ENCODE results near the gene PPHLN1. TPM values are rescaled to one million over a fixed set of nuclear protein-coding genes. Genes with fewer than 3 reads are reported as not detected.

Gene PPHLN1
- total and polyA plus RNA-seq, 7 experiments from 2014 or later: 89.1 to 182 (median 90.9) TPM

DNA sequence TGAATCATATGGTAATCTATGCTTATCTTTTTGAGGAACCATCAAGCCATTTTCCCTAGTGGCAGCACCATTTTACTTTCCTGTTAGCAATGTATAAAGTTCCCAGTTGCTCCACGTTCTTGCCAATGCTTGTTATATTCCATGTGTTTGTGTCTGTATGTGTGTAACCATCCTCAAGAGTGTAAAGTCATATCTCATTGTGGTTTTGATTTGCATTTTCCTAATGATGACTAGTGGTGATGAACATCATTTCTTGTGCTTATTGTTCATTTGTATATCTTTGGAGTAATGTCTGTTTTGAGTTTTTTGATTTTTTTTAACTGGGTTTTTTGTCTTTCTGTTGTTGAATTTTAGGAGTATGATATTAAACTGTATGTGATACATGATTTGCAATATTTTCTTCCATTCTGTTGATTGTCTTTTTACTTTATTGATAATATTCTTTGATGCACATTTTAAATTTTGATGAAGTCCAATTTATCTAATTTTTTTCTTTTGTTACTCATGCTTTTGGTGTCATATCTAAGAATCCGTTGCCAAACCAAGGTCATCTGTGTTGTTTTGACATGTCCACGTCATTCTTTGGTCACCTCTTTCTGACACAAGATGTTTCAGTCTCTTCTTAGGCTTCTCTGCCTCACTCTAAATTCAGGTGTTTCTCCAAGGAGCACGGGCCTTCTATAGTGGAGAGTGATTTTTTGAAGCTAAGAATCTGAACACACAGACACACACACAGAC, 36.1 kb downstream of the PPHLN1 start:
- ChIA-PET POLR2A (no interaction called here), CTCF (no interaction called here)
- no peaks in the 10 kb centered on the region for H3K9me3 ChIP-seq (ENCODE audit: control insufficient read depth in 2 of 3, low read length in 3 of 3)
- Mint-ChIP-seq H3K4me3 (no peak overlapping the region), H3K9me3 (no peaks in the 10 kb centered on the region), H3K4me1 (peaks cover 16 to 67% (median 43%) of the 10 kb centered on the region in 7 donors), H3K36me3 (peaks cover 5 to 27% (median 20%) of the 10 kb centered on the region in 5 donors), H3K27me3 (no peaks in the 10 kb centered on the region), H3K27ac (peak overlapping the region in 1 of 9 donors; percentile 65)
- ATAC-seq (no peak), DNase-seq (no peak)
- intact Hi-C loops (cut with micrococcal nuclease): no loop called here
- no peaks in the 10 kb centered on the region for H3K27me3 ChIP-seq (ENCODE audit: control insufficient read depth in 2 of 2, insufficient read depth in 2 of 2, low read length in 2 of 2)
- no peak overlapping the region for H3K4me3 ChIP-seq (ENCODE audit: low read length)
- H3K4me1 ChIP-seq (ENCODE audit: control insufficient read depth in 2 of 2, insufficient read depth in 2 of 2, low read length in 2 of 2): no peaks in the 10 kb centered on the region
- peaks cover 0 to 3% (median 0%) of the 10 kb centered on the region in 3 experiments for H3K36me3 ChIP-seq (ENCODE audit: control insufficient read depth in 2 of 3, insufficient read depth in 3 of 3, low read length in 3 of 3)
- H3K27ac ChIP-seq (ENCODE audit: low read depth, low read length): no peak overlapping the region

DNA sequence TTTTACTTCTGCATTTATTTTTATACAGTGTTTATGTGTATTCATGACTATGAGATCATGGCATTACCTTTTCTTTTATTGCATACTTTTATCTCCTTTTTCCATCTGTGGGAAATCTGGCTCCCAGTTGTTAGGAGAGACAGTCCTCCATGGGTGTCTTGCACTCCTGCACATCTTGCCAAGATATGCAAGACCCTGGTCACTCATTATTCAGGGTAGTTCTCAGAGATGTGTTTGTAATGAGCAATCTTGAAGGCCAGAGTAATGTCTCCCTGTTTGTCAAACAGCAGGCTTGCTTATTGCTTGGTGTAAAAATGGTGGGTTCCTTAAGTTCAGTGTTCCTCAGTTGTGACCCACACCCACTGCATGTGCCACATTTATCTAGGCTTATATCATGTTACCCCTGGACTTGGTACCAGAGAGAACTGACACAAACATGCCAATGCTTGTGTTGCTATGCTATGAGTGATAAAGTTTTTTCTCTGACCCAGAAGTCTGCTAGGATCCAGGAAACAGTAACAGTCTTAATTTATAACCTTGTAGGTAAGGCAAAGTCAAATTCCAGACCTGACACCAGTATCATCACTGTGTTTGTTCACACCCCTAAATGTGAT, 36.8 kb downstream of the PPHLN1 start:
- H3K36me3 ChIP-seq (ENCODE audit: control insufficient read depth in 2 of 3, insufficient read depth in 3 of 3, low read length in 3 of 3): no peaks in the 10 kb centered on the region
- H3K4me3 Mint-ChIP-seq: no peak overlapping the region
- H3K27me3 Mint-ChIP-seq: no peaks in the 10 kb centered on the region
- peaks cover 16 to 63% (median 45%) of the 10 kb centered on the region in 7 donors for H3K4me1 Mint-ChIP-seq
- H3K27ac ChIP-seq (ENCODE audit: low read depth, low read length): no peak overlapping the region
- no peaks in the 10 kb centered on the region for H3K9me3 Mint-ChIP-seq
- ChIA-PET POLR2A (no interaction called here), CTCF (no interaction called here)
- no peak overlapping the region for H3K4me3 ChIP-seq (ENCODE audit: low read length)
- peaks cover 5 to 24% (median 17%) of the 10 kb centered on the region in 5 donors for H3K36me3 Mint-ChIP-seq
- no peaks in the 10 kb centered on the region for H3K27me3 ChIP-seq (ENCODE audit: control insufficient read depth in 2 of 2, insufficient read depth in 2 of 2, low read length in 2 of 2)
- no peaks in the 10 kb centered on the region for H3K9me3 ChIP-seq (ENCODE audit: control insufficient read depth in 2 of 3, low read length in 3 of 3)
- intact Hi-C loops (cut with micrococcal nuclease): no loop called here
- peak overlapping the region in 4 of 9 donors; percentile 59 to 75 (median 67) for H3K27ac Mint-ChIP-seq
- no peaks in the 10 kb centered on the region for H3K4me1 ChIP-seq (ENCODE audit: control insufficient read depth in 2 of 2, insufficient read depth in 2 of 2, low read length in 2 of 2)
- DNase-seq (no peak), ATAC-seq (no peak)

DNA sequence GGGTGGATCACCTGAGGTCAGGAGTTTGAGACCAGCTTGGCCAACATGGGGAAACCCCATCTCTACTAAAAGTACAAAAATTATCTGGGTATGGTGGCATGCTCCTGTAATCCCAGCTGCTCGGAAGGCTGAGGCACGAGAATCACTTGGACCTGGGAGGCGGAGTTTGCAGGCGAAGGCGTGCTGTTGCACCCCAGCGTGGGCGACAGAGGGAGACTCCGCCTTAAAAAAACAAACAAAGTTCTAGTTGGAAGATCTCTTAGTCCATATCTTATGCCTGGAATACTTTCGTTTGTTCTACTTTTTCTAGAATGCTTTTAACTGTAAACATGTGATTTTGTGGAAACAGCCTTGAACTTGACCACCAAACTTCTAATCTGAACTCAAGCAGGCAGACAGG, 38.7 kb downstream of the PPHLN1 start:
- H3K36me3 ChIP-seq (ENCODE audit: control insufficient read depth in 2 of 3, insufficient read depth in 3 of 3, low read length in 3 of 3): no peaks in the 10 kb centered on the region
- no peak for ATAC-seq
- H3K4me3 ChIP-seq (ENCODE audit: low read length): no peak overlapping the region
- Mint-ChIP-seq H3K27me3 (no peaks in the 10 kb centered on the region), H3K4me1 (peaks cover 16 to 60% (median 39%) of the 10 kb centered on the region in 7 donors), H3K4me3 (no peak overlapping the region), H3K27ac (peak overlapping the region in 1 of 9 donors; percentile 56), H3K36me3 (peaks cover 5 to 19% (median 13%) of the 10 kb centered on the region in 5 donors), H3K9me3 (no peaks in the 10 kb centered on the region)
- H3K9me3 ChIP-seq (ENCODE audit: control insufficient read depth in 2 of 3, low read length in 3 of 3): no peaks in the 10 kb centered on the region
- no peak for DNase-seq
- intact Hi-C loops (cut with micrococcal nuclease): no loop called here
- no peaks in the 10 kb centered on the region for H3K27me3 ChIP-seq (ENCODE audit: control insufficient read depth in 2 of 2, insufficient read depth in 2 of 2, low read length in 2 of 2)
- H3K27ac ChIP-seq (ENCODE audit: low read depth, low read length): no peak overlapping the region
- no peaks in the 10 kb centered on the region for H3K4me1 ChIP-seq (ENCODE audit: control insufficient read depth in 2 of 2, insufficient read depth in 2 of 2, low read length in 2 of 2)
- ChIA-PET CTCF (interaction anchor here (0.6 kb wide), 1 partner anchor 261 kb away, joined by 3 read pairs; no protein-coding TSS in a partner anchor), POLR2A (no interaction called here)

DNA sequence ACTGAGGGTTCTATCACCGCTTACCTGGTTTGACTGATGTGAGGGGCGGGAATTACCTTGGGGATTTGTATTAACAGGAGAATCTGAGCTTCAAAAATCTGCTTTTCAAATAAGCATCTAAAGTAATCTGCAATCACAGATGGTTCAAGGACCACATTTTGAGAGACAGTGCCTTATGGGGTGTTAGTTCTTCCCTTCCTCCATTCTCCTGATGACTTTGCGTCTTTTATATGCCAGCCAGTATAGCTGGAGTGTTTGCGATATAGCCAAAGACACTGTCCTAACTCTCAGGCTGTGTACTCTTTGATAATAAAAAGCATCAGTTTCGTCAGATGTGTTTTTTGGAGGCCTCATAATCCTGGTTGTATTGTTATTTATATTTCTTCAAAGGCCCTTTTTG, 39.5 kb downstream of the PPHLN1 start:
- no peaks in the 10 kb centered on the region for H3K27me3 ChIP-seq (ENCODE audit: control insufficient read depth in 2 of 2, insufficient read depth in 2 of 2, low read length in 2 of 2)
- ChIA-PET CTCF (no interaction called here), POLR2A (no interaction called here)
- Mint-ChIP-seq H3K27me3 (no peaks in the 10 kb centered on the region), H3K4me3 (no peak overlapping the region), H3K9me3 (no peaks in the 10 kb centered on the region), H3K36me3 (peaks cover 5 to 18% (median 13%) of the 10 kb centered on the region in 5 donors), H3K27ac (peak overlapping the region in 2 of 9 donors; percentile 5 to 56), H3K4me1 (peaks cover 14 to 60% (median 34%) of the 10 kb centered on the region in 7 donors)
- H3K27ac ChIP-seq (ENCODE audit: low read depth, low read length): no peak overlapping the region
- DNase-seq (no peak), ATAC-seq (no peak)
- H3K9me3 ChIP-seq (ENCODE audit: control insufficient read depth in 2 of 3, low read length in 3 of 3): no peaks in the 10 kb centered on the region
- H3K36me3 ChIP-seq (ENCODE audit: control insufficient read depth in 2 of 3, insufficient read depth in 3 of 3, low read length in 3 of 3): no peaks in the 10 kb centered on the region
- intact Hi-C loops (cut with micrococcal nuclease): no loop called here
- H3K4me3 ChIP-seq (ENCODE audit: low read length): no peak overlapping the region
- no peaks in the 10 kb centered on the region for H3K4me1 ChIP-seq (ENCODE audit: control insufficient read depth in 2 of 2, insufficient read depth in 2 of 2, low read length in 2 of 2)

GRCh38 chr12:42370013-42370412, 44.0 kb downstream of the PPHLN1 start:
- peaks cover 0 to 7% (median 2%) of the 10 kb centered on the region in 5 donors for H3K36me3 Mint-ChIP-seq
- H3K27me3 Mint-ChIP-seq: no peaks in the 10 kb centered on the region
- no peak overlapping the region for H3K27ac ChIP-seq (ENCODE audit: low read depth, low read length)
- H3K4me1 Mint-ChIP-seq: peaks cover 6 to 42% (median 16%) of the 10 kb centered on the region in 7 donors
- H3K9me3 ChIP-seq (ENCODE audit: control insufficient read depth in 2 of 3, low read length in 3 of 3): no peaks in the 10 kb centered on the region
- no peaks in the 10 kb centered on the region for H3K27me3 ChIP-seq (ENCODE audit: control insufficient read depth in 2 of 2, insufficient read depth in 2 of 2, low read length in 2 of 2)
- ATAC-seq: no peak
- H3K4me3 Mint-ChIP-seq: no peak overlapping the region
- no peak overlapping the region for H3K4me3 ChIP-seq (ENCODE audit: low read length)
- CTCF ChIA-PET: interaction anchor here (0.6 to 1.2 kb wide), 2 partner anchors 14 to 225 kb away, joined by 3 read pairs; partner anchors contain the start of gene GXYLT1
- H3K27ac Mint-ChIP-seq: peak overlapping the region in 3 of 9 donors; percentile 14 to 50 (median 25)
- no peak for DNase-seq
- intact Hi-C loops (cut with micrococcal nuclease): loop anchor here (5.0 to 10.0 kb wide), 5 partner anchors 133 to 1745 kb away; partner anchors contain the start of genes GXYLT1 (in 1 of the 2) and YAF2 (in 1 of the 2)
- no peaks in the 10 kb centered on the region for H3K4me1 ChIP-seq (ENCODE audit: control insufficient read depth in 2 of 2, insufficient read depth in 2 of 2, low read length in 2 of 2)
- H3K9me3 Mint-ChIP-seq: no peaks in the 10 kb centered on the region
- H3K36me3 ChIP-seq (ENCODE audit: control insufficient read depth in 2 of 3, insufficient read depth in 3 of 3, low read length in 3 of 3): no peaks in the 10 kb centered on the region
- POLR2A ChIA-PET: no interaction called here

GRCh38 chr12:42372154-42372791, 46.3 kb downstream of the PPHLN1 start:
- H3K4me3 ChIP-seq (ENCODE audit: low read length): no peak overlapping the region
- Mint-ChIP-seq H3K36me3 (peaks cover 0 to 18% (median 10%) of the 10 kb centered on the region in 5 donors), H3K27me3 (no peaks in the 10 kb centered on the region), H3K27ac (no peak overlapping the region), H3K9me3 (no peaks in the 10 kb centered on the region), H3K4me1 (peaks cover 4 to 32% (median 15%) of the 10 kb centered on the region in 7 donors), H3K4me3 (no peak overlapping the region)
- peak; percentile 93 for ATAC-seq
- ChIA-PET CTCF (interaction anchor here (0.5 to 2.5 kb wide), 14 partner anchors 10 to 1094 kb away, joined by 3 to 10 read pairs (median 3); no protein-coding TSS in a partner anchor), POLR2A (no interaction called here)
- intact Hi-C loops (cut with micrococcal nuclease): loop anchor here (1.0 to 10.0 kb wide), 8 partner anchors 12 to 1747 kb away; partner anchors contain the start of genes GXYLT1 (in 1 of the 2), PPHLN1 (in 1 of the 2), YAF2 (in 1 of the 2) and ZCRB1 (in 1 of the 2)
- peaks cover 0 to 11% (median 0%) of the 10 kb centered on the region in 3 experiments for H3K36me3 ChIP-seq (ENCODE audit: control insufficient read depth in 2 of 3, insufficient read depth in 3 of 3, low read length in 3 of 3)
- no peak overlapping the region for H3K27ac ChIP-seq (ENCODE audit: low read depth, low read length)
- H3K4me1 ChIP-seq (ENCODE audit: control insufficient read depth in 2 of 2, insufficient read depth in 2 of 2, low read length in 2 of 2): no peaks in the 10 kb centered on the region
- H3K27me3 ChIP-seq (ENCODE audit: control insufficient read depth in 2 of 2, insufficient read depth in 2 of 2, low read length in 2 of 2): no peaks in the 10 kb centered on the region
- peak in 7 of 9 donors; percentile 26 to 61 (median 49) for DNase-seq
- no peaks in the 10 kb centered on the region for H3K9me3 ChIP-seq (ENCODE audit: control insufficient read depth in 2 of 3, low read length in 3 of 3)
